Activated CD4-positive, alpha-beta T cell treated with anti-CD3 and anti-CD28 coated beads, Interleukin-2, amount 10 ng/mL, durations not matched to agents 24 days and 14 days (primary cell): ENCODE results near the gene SULT1A3. TPM values are rescaled to one million over a fixed set of nuclear protein-coding genes. Genes with fewer than 3 reads are reported as not detected.
A peak's percentile ranks its signal among the peaks of the same experiment; 100 is the strongest.
"Not testable (repeated sequence)": the region's sequence is repeated elsewhere in the genome, so short reads cannot be mapped to it uniquely, and the experiment has no call there.

Experiments used
- DNase-seq: peaks from one replicate; pipeline ENCODE4 v3.0.0; 2022
- H3K27ac Mint-ChIP-seq: one replicate; pipeline ENCODE4 v1.8.0; 2022; ENCODE audit warnings: mild to moderate bottlenecking, mixed read lengths
- H3K27me3 Mint-ChIP-seq: one replicate; pipeline ENCODE4 v1.8.0; 2022; ENCODE audit warnings: mixed read lengths
- H3K36me3 Mint-ChIP-seq: one replicate; pipeline ENCODE4 v1.8.0; 2022; ENCODE audit warnings: low read depth, mild to moderate bottlenecking, mixed read lengths
- H3K4me1 Mint-ChIP-seq: one replicate; pipeline ENCODE4 v1.8.0; 2021; ENCODE audit warnings: mixed read lengths
- H3K4me3 Mint-ChIP-seq: one replicate; pipeline ENCODE4 v1.8.0; 2022; ENCODE audit warnings: mild to moderate bottlenecking, moderate library complexity, mixed read lengths
- H3K9me3 Mint-ChIP-seq: one replicate; pipeline ENCODE4 v1.8.0; 2021; ENCODE audit warnings: mixed read lengths
- intact Hi-C: fragments of 100-400 bp; cut with micrococcal nuclease; formaldehyde crosslinking; loops from one replicate; pipeline ENCODE4 v1.15.1; 2023
- total RNA-seq: library from RNA; stranded (reverse); gene quantifications from 2 replicates; pipeline ENCODE4 v1.2.3, GENCODE V29; 2022

The SULT1A3 gene
- 15.6 and 24.5 TPM in 2 replicates for total RNA-seq

GRCh38 chr16:30199049-30199448, at the start of gene SULT1A3:
Gene SULT1A3, plus strand, starts transcription at chr16:30199255. Its CDS starts 1,474 bp downstream, at chr16:30200729.
- intact Hi-C loops, H3K9me3 Mint-ChIP-seq, H3K27me3 Mint-ChIP-seq, H3K4me3 Mint-ChIP-seq, H3K36me3 Mint-ChIP-seq, H3K27ac Mint-ChIP-seq, H3K4me1 Mint-ChIP-seq, DNase-seq: not testable (repeated sequence)

- Mint-ChIP-seq H3K27me3 (no peaks in the 10 kb centered on the region), H3K9me3 (peaks cover 3% of the 10 kb centered on the region), H3K4me1 (no peaks in the 10 kb centered on the region), H3K27ac (no peak overlapping the region), H3K4me3 (no peak overlapping the region), H3K36me3 (peaks cover 3% of the 10 kb centered on the region)
- DNase-seq: no peak
- intact Hi-C loops: no loop called here
These were observed 48.0 kb upstream of the SULT1A3 start for GRCh38 chr16:30151091-30151490.

- H3K4me3 Mint-ChIP-seq: no peak overlapping the region
- H3K9me3 Mint-ChIP-seq: peaks cover 3% of the 10 kb centered on the region
- no peak for DNase-seq
- peaks cover 3% of the 10 kb centered on the region for H3K36me3 Mint-ChIP-seq
- intact Hi-C loops: no loop called here
- H3K27me3 Mint-ChIP-seq: no peaks in the 10 kb centered on the region
- H3K4me1 Mint-ChIP-seq: no peaks in the 10 kb centered on the region
- no peak overlapping the region for H3K27ac Mint-ChIP-seq
These were observed 46.5 kb upstream of the SULT1A3 start for GRCh38 chr16:30152517-30152916.

GRCh38 chr16:30155188-30155587, 43.9 kb upstream of the SULT1A3 start:
- intact Hi-C loops: no loop called here
- Mint-ChIP-seq H3K27ac (no peak overlapping the region), H3K4me3 (no peak overlapping the region), H3K4me1 (no peaks in the 10 kb centered on the region), H3K9me3 (peaks cover 3% of the 10 kb centered on the region), H3K27me3 (no peaks in the 10 kb centered on the region), H3K36me3 (peaks cover 2% of the 10 kb centered on the region)
- no peak for DNase-seq

- Mint-ChIP-seq H3K4me3 (no peak overlapping the region), H3K4me1 (no peaks in the 10 kb centered on the region), H3K36me3 (no peaks in the 10 kb centered on the region), H3K27ac (no peak overlapping the region), H3K27me3 (no peaks in the 10 kb centered on the region), H3K9me3 (no peaks in the 10 kb centered on the region)
- intact Hi-C loops: no loop called here
- no peak for DNase-seq
These were observed 41.8 kb upstream of the SULT1A3 start for GRCh38 chr16:30157214-30157613.

- Mint-ChIP-seq H3K4me1 (peaks cover 19% of the 10 kb centered on the region), H3K4me3 (no peak overlapping the region), H3K9me3 (no peaks in the 10 kb centered on the region), H3K27ac (no peak overlapping the region), H3K27me3 (no peaks in the 10 kb centered on the region), H3K36me3 (no peaks in the 10 kb centered on the region)
- intact Hi-C loops: no loop called here
- no peak for DNase-seq
These were observed 35.5 kb upstream of the SULT1A3 start for GRCh38 chr16:30163538-30163937.

GRCh38 chr16:30166202-30166902, 32.7 kb upstream of the SULT1A3 start:
- Mint-ChIP-seq H3K27me3 (no peaks in the 10 kb centered on the region), H3K4me1 (peaks cover 19% of the 10 kb centered on the region), H3K36me3 (no peaks in the 10 kb centered on the region), H3K4me3 (peak overlapping the region; percentile 16), H3K9me3 (no peaks in the 10 kb centered on the region), H3K27ac (peak overlapping the region; percentile 5)
- intact Hi-C loops: no loop called here
- DNase-seq: peak; percentile 59

GRCh38 chr16:30168746-30169145, 30.3 kb upstream of the SULT1A3 start:
- DNase-seq, H3K27me3 Mint-ChIP-seq, H3K9me3 Mint-ChIP-seq, H3K4me3 Mint-ChIP-seq, intact Hi-C loops, H3K27ac Mint-ChIP-seq, H3K36me3 Mint-ChIP-seq: not testable (repeated sequence)
- H3K4me1 Mint-ChIP-seq: peaks cover 17% of the 10 kb centered on the region

GRCh38 chr16:30169416-30169815, 29.6 kb upstream of the SULT1A3 start:
- DNase-seq, intact Hi-C loops, H3K36me3 Mint-ChIP-seq: not testable (repeated sequence)

GRCh38 chr16:30170145-30170544, 28.9 kb upstream of the SULT1A3 start:
- H3K27me3 Mint-ChIP-seq, DNase-seq, H3K4me3 Mint-ChIP-seq, H3K36me3 Mint-ChIP-seq, H3K27ac Mint-ChIP-seq, intact Hi-C loops, H3K9me3 Mint-ChIP-seq: not testable (repeated sequence)
- peaks cover 14% of the 10 kb centered on the region for H3K4me1 Mint-ChIP-seq

More at GRCh38 chr16:30169416-30169815, 29.6 kb upstream of the SULT1A3 start:
- H3K27ac Mint-ChIP-seq, H3K9me3 Mint-ChIP-seq, H3K27me3 Mint-ChIP-seq, H3K4me3 Mint-ChIP-seq: not testable (repeated sequence)
- H3K4me1 Mint-ChIP-seq: peaks cover 15% of the 10 kb centered on the region

GRCh38 chr16:30173054-30173453, 26.0 kb upstream of the SULT1A3 start:
- no peaks in the 10 kb centered on the region for H3K36me3 Mint-ChIP-seq

GRCh38 chr16:30176876-30177275, 22.2 kb upstream of the SULT1A3 start:
- H3K4me1 Mint-ChIP-seq, H3K27ac Mint-ChIP-seq, H3K36me3 Mint-ChIP-seq, H3K27me3 Mint-ChIP-seq, intact Hi-C loops, H3K4me3 Mint-ChIP-seq, H3K9me3 Mint-ChIP-seq, DNase-seq: not testable (repeated sequence)

More at GRCh38 chr16:30173054-30173453, 26.0 kb upstream of the SULT1A3 start:
- no peaks in the 10 kb centered on the region for H3K4me1 Mint-ChIP-seq
- no peaks in the 10 kb centered on the region for H3K9me3 Mint-ChIP-seq
- H3K27me3 Mint-ChIP-seq: no peaks in the 10 kb centered on the region
- intact Hi-C loops: no loop called here
- H3K27ac Mint-ChIP-seq: no peak overlapping the region
- H3K4me3 Mint-ChIP-seq: no peak overlapping the region
- no peak for DNase-seq

- DNase-seq: no peak
- Mint-ChIP-seq H3K4me1 (peaks cover 14% of the 10 kb centered on the region), H3K36me3 (peaks cover 3% of the 10 kb centered on the region), H3K9me3 (no peaks in the 10 kb centered on the region), H3K27me3 (no peaks in the 10 kb centered on the region), H3K4me3 (no peak overlapping the region), H3K27ac (no peak overlapping the region)
- intact Hi-C loops: no loop called here
These were observed 19.9 kb upstream of the SULT1A3 start for GRCh38 chr16:30179195-30179594.

GRCh38 chr16:30179931-30180330, 19.1 kb upstream of the SULT1A3 start:
- no peak overlapping the region for H3K27ac Mint-ChIP-seq
- peaks cover 11% of the 10 kb centered on the region for H3K36me3 Mint-ChIP-seq
- no peaks in the 10 kb centered on the region for H3K9me3 Mint-ChIP-seq
- DNase-seq: no peak
- peaks cover 16% of the 10 kb centered on the region for H3K4me1 Mint-ChIP-seq
- no peaks in the 10 kb centered on the region for H3K27me3 Mint-ChIP-seq
- no peak overlapping the region for H3K4me3 Mint-ChIP-seq
- intact Hi-C loops: no loop called here

- Mint-ChIP-seq H3K4me3 (no peak overlapping the region), H3K27me3 (no peaks in the 10 kb centered on the region), H3K9me3 (no peaks in the 10 kb centered on the region), H3K4me1 (peaks cover 16% of the 10 kb centered on the region), H3K36me3 (peaks cover 17% of the 10 kb centered on the region), H3K27ac (no peak overlapping the region)
- intact Hi-C loops: no loop called here
- DNase-seq: no peak
These were observed 18.3 kb upstream of the SULT1A3 start for GRCh38 chr16:30180741-30181140.
